ENCODE measurements around the gene TMEM191C.
"Not testable (repeated sequence)": the region's sequence is repeated elsewhere in the genome, so short reads cannot be mapped to it uniquely, and the experiment has no call there.

Gene TMEM191C

GRCh38 chr22:21467337-21468193 lies at the start of gene TMEM191C:
Gene TMEM191C, plus strand, starts transcription at chr22:21467387. Its CDS starts 73 bp downstream, at chr22:21467460.
- H3K27me3 ChIP-seq (replicated peaks; ENCODE audit: control insufficient read depth, insufficient read depth, low read length); DNase-seq (ENCODE audit: extremely low read depth, insufficient read length); H3K36me3 ChIP-seq (ENCODE audit: control insufficient read depth, insufficient read depth, low read length): not testable (repeated sequence)
- H3K4me3 ChIP-seq (replicated peaks; ENCODE audit: low read depth, low read length), result peak within 1 kb of the TSS; percentile 40

GRCh38 chr22:21417853-21418252 lies 49.3 kb upstream of the TMEM191C start:
- not testable (repeated sequence) for H3K36me3 ChIP-seq (ENCODE audit: control insufficient read depth, insufficient read depth, low read length); DNase-seq (ENCODE audit: extremely low read depth, insufficient read length); H3K27me3 ChIP-seq (replicated peaks; ENCODE audit: control insufficient read depth, insufficient read depth, low read length)
- peak overlapping the region; percentile 50 for H3K4me3 ChIP-seq (replicated peaks; ENCODE audit: low read depth, low read length)

GRCh38 chr22:21418974-21419638 lies 48.1 kb upstream of the TMEM191C start:
- not testable (repeated sequence) for H3K36me3 ChIP-seq (ENCODE audit: control insufficient read depth, insufficient read depth, low read length); H3K27me3 ChIP-seq (replicated peaks; ENCODE audit: control insufficient read depth, insufficient read depth, low read length); DNase-seq (ENCODE audit: extremely low read depth, insufficient read length); H3K4me3 ChIP-seq (replicated peaks; ENCODE audit: low read depth, low read length)

DNA sequence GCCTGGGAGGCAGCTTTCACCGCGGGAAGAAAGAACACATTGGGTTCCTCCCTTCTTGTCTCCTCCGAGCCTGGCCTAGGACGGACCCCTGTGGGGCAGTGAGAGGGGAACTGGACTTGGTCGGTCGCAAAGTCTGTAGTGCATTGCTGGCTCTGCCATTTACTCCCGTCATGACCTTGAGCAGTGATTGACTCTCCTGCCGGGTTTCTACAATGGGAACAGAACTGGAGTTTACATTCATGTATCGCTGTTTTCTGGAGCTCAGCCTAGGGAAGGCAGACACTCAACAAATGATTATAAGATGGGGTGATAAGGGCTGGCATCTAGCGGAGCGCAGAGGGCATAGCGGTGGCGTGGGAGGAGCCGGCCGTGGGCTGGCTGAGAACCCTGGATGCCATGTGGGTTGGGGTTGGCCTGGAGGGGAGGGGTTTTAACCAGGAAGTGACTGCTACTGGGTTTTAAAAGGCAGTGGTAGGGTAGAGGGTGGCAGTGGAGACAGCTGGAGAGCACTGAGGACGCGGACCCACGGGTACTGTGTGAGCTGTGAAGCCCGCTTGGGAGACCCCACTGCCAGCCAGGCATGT lies 46.9 kb upstream of the TMEM191C start:
- H3K27me3 ChIP-seq (replicated peaks; ENCODE audit: control insufficient read depth, insufficient read depth, low read length); H3K4me3 ChIP-seq (replicated peaks; ENCODE audit: low read depth, low read length); DNase-seq (ENCODE audit: extremely low read depth, insufficient read length); H3K36me3 ChIP-seq (ENCODE audit: control insufficient read depth, insufficient read depth, low read length): not testable (repeated sequence)

GRCh38 chr22:21424084-21424709 lies 43.0 kb upstream of the TMEM191C start:
- H3K27me3 ChIP-seq (replicated peaks; ENCODE audit: control insufficient read depth, insufficient read depth, low read length); DNase-seq (ENCODE audit: extremely low read depth, insufficient read length); H3K36me3 ChIP-seq (ENCODE audit: control insufficient read depth, insufficient read depth, low read length); H3K4me3 ChIP-seq (replicated peaks; ENCODE audit: low read depth, low read length): not testable (repeated sequence)

- not testable (repeated sequence) for H3K36me3 ChIP-seq (ENCODE audit: control insufficient read depth, insufficient read depth, low read length); DNase-seq (ENCODE audit: extremely low read depth, insufficient read length); H3K27me3 ChIP-seq (replicated peaks; ENCODE audit: control insufficient read depth, insufficient read depth, low read length); H3K4me3 ChIP-seq (replicated peaks; ENCODE audit: low read depth, low read length)
Observed at GRCh38 chr22:21434378-21435233, 32.6 kb upstream of the TMEM191C start.

GRCh38 chr22:21435998-21436810 lies 31.0 kb upstream of the TMEM191C start:
- not testable (repeated sequence) for H3K4me3 ChIP-seq (replicated peaks; ENCODE audit: low read depth, low read length); DNase-seq (ENCODE audit: extremely low read depth, insufficient read length); H3K27me3 ChIP-seq (replicated peaks; ENCODE audit: control insufficient read depth, insufficient read depth, low read length); H3K36me3 ChIP-seq (ENCODE audit: control insufficient read depth, insufficient read depth, low read length)

DNA sequence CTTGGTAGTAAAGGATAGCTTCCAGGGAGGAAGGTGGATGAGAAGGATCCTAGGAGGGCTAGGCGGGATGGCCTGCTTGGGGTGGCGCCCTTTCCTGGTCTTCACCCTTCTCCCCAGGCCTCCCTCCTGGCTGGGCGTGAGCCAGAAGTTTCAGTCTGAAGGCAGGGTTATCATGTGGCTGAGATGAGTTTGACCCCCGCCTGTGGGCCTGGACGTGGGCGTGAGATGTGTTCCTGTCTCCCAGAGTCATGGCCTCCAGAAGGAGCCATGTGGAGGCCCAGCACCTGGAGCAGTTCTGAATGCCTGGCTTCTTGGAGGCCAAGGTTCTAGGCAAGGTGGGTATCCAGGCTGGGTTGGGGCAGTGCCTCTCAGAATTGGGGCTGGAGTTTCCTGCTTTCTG lies 29.2 kb upstream of the TMEM191C start:
- H3K36me3 ChIP-seq (ENCODE audit: control insufficient read depth, insufficient read depth, low read length); H3K4me3 ChIP-seq (replicated peaks; ENCODE audit: low read depth, low read length); H3K27me3 ChIP-seq (replicated peaks; ENCODE audit: control insufficient read depth, insufficient read depth, low read length); DNase-seq (ENCODE audit: extremely low read depth, insufficient read length): not testable (repeated sequence)

DNA sequence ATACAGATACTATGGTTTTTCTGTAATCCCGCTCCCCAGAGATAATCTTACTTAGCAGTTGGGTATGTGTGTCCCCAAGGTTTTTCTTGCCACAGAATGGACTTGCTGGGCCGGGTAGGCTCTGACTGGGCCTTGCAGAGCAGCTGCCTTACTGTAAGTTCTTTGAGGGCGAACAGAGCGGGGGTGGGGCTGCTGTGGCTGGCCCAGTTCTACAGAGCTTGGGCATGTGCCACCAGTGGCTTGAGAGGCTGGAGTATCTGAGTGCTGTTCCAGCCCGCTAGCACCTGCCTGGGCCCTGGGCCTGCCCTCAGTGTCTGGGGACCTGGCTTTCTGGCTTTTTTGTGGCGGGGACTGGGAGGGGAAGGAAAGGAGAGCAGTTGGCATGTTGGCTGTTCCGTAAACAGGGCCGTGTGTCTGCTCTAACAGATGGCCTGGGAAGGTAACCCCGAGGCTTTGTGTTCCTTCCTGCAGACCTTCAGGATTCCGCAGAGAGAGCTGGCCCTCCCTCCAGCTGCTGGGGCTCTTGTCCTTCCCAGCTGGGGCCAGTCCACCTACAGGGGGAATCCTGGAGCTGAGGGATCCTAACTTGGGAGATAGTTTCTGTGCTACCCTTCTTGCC lies 27.1 kb upstream of the TMEM191C start:
- not testable (repeated sequence) for H3K36me3 ChIP-seq (ENCODE audit: control insufficient read depth, insufficient read depth, low read length); H3K4me3 ChIP-seq (replicated peaks; ENCODE audit: low read depth, low read length); DNase-seq (ENCODE audit: extremely low read depth, insufficient read length); H3K27me3 ChIP-seq (replicated peaks; ENCODE audit: control insufficient read depth, insufficient read depth, low read length)

DNA sequence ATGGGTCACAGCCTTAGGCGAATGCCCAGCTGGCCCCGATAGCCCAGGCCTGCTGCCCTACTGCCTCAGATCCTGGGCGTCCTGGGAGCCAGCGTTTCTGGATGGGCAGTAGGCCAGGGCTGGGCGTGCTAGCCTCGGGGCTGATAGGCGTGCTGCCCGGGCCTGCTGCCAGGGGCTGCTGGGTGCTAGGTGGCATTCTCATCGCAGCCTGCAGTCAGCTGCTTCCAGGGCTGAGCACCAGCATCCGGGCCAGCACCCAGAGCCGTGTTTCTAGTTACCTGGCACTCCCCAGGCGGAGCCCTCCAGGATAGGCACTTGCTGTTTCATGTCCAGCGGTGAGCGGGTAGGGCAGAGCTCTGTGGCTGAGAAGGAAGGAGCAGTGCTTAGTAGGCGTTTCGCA lies 26.5 kb upstream of the TMEM191C start:
- not testable (repeated sequence) for H3K36me3 ChIP-seq (ENCODE audit: control insufficient read depth, insufficient read depth, low read length); H3K27me3 ChIP-seq (replicated peaks; ENCODE audit: control insufficient read depth, insufficient read depth, low read length); DNase-seq (ENCODE audit: extremely low read depth, insufficient read length); H3K4me3 ChIP-seq (replicated peaks; ENCODE audit: low read depth, low read length)

GRCh38 chr22:21441170-21441569 lies 26.0 kb upstream of the TMEM191C start:
- DNase-seq (ENCODE audit: extremely low read depth, insufficient read length), result not testable (repeated sequence)

GRCh38 chr22:21442123-21442522 lies 25.1 kb upstream of the TMEM191C start:
- H3K27me3 ChIP-seq (replicated peaks; ENCODE audit: control insufficient read depth, insufficient read depth, low read length); H3K4me3 ChIP-seq (replicated peaks; ENCODE audit: low read depth, low read length); DNase-seq (ENCODE audit: extremely low read depth, insufficient read length): not testable (repeated sequence)
- H3K36me3 ChIP-seq (ENCODE audit: control insufficient read depth, insufficient read depth, low read length), result peaks cover 11% of the 10 kb centered on the region

More at GRCh38 chr22:21441170-21441569, 26.0 kb upstream of the TMEM191C start:
- not testable (repeated sequence) for H3K4me3 ChIP-seq (replicated peaks; ENCODE audit: low read depth, low read length); H3K36me3 ChIP-seq (ENCODE audit: control insufficient read depth, insufficient read depth, low read length); H3K27me3 ChIP-seq (replicated peaks; ENCODE audit: control insufficient read depth, insufficient read depth, low read length)

Data from GM06990 (cell line).